GM04503 (cell line): ENCODE results near the gene NSFL1C.

Experiments
- DNase-seq: peaks from one replicate; pipeline ENCODE4 v3.0.0-alpha.2; 2012; ENCODE audit warnings: low read depth

The NSFL1C gene

DNA sequence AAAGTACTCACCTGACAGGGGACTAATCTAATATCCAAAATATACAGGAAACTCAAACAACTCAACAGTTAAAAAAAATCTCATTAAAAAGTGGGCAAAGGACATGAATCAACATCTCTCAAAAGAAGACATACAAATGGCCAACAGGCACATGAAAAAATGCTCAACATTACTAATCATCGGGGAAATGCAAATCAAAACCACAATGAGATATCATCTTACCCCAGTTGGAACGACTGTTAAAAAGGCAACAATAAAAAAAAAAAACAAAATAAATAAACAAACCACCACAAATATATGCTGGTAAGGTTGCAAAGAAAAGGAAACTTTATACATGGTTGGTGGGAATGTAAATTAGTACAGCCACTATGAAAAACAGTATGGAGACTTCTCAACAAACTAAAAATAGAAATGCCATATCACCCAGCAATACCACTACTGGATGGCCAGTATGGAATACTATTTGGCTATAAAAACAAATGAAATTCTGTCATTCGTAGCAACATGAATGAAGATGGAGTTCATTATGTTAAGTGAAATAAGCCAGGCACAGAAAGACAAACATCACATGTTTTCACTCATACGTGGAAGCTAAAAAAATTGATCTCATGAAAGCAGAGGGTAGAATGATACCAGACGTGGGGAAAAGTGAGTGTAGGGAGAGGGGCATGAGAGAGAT lies 17.9 kb upstream of the NSFL1C start:
- DNase-seq: no peak

DNA sequence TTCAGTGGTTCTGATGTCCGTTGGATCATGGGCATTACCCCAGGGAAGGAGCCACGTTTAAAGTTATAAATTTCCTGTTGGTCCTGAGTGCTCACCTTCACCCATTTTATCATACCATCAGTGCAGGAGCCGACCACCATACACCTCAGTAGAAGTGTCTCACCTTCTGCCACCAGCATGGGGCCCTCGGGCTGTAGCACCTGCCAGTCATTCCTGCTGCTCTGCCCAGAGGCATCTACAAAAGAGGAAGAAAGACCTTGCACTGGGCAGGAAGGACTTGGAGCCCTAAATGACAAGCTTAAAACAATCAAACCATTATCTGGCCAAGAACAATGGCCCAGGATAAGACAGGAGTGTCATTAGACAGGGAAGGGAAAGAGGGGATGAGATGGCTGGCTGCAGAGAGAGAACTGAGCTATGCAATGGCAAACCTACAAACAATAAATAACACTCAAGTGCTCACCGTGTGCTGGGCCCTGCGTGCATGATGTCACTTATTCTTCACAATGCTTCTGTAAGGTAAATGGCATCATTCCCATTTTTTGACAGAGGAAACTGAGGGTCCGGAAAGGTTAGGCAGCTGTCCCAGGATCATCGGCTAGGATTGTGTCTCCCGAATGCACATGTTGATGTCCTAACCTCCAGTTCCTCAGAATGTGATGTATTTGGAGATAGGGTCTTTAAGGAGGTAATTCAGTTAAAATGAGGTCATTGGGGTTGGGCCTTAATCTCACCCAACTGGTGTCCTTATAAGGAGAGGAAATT lies 13.4 kb upstream of the NSFL1C start:
- no peak for DNase-seq

- DNase-seq: no peak
These were observed 11.9 kb upstream of the NSFL1C start for GRCh38 chr20:1478566-1478965.

DNA sequence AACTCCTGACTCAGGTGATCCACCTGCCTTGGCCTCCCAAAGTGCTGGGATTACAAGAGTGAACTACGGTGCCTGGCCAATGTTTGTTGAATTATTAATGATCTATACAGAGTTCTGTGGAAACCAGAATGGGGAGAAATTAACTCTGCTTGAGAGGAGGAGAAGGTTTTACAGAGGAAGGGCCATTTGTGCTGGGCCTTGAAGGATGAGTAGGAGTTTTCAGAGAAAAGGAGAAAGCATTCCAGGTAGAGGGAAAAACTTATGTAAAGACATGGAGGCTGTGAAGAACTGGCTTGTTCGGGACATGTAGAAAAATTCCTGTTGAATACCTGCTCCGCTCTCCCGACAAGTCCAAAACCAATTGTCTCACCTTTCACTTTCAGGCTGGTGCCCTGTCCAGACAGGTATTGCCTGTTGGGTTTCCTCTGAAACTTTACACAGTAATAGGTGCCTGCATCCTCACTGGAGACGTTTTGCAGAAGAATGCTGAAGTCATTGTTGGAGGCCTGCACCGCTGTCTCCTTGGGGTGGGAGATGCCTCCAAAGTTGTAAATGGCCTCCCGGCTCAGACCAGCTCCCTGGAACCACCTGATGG lies 11.3 kb upstream of the NSFL1C start:
- no peak for DNase-seq

- DNase-seq: no peak
These were observed 8.4 kb upstream of the NSFL1C start for GRCh38 chr20:1474817-1475603.

DNA sequence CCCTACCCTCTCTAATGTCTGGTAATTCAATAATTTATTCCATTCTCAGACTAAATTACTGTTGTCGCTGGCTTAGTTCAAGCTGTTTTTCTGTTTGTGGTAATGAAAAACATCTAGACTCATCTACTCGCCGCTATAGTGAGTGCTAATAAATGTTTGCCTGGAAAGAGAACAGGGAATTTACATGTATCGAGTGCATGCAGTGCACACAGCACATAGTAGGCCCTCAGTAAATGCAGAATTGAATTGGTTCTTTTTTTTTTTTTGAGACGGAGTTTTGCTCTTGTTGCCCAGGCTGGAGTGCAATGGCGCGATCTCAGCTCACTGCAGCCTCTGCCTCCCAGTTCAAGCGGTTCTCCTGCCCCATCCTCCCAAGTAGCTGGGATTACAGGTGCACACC lies 7.7 kb upstream of the NSFL1C start:
- no peak for DNase-seq

GRCh38 chr20:1473246-1474220 lies 6.9 kb upstream of the NSFL1C start:
- DNase-seq: no peak

- no peak for DNase-seq
These were observed 6.1 kb upstream of the NSFL1C start for GRCh38 chr20:1472556-1473245.

- DNase-seq: no peak
These were observed 4.6 kb upstream of the NSFL1C start for GRCh38 chr20:1471242-1471641.

DNA sequence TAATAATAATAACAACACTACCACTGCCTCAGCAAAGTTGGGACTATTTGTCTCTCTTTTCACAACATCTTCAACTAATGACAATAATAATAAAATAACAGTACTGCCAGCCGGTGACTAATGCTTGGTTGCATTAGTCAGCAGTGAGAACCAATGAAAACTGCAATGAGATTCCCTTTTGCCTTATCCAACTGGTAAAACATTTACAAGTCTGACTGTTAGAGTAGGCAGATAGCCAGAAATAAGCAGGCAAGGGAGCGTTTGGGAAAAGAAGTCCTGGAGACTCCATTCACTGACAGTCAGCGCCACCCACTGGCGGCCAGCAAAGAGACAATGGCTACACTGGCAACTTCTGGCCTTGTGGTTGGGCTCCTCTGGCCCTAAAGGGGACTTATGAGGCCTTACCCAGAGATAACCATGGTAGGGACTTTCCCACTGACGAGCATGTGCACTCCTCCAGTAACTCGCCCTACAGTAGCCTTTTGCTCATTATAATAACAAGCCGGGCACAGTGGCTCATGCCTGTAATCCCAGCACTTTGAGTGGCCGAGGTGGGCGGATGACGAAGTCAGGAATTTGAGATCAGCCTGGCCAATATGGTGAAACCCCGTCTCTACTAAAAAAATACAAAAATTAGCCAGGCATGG lies 3.4 kb upstream of the NSFL1C start:
- DNase-seq: peak; percentile 99

- DNase-seq: no peak
These were observed 2.8 kb upstream of the NSFL1C start for GRCh38 chr20:1469306-1469905.

DNA sequence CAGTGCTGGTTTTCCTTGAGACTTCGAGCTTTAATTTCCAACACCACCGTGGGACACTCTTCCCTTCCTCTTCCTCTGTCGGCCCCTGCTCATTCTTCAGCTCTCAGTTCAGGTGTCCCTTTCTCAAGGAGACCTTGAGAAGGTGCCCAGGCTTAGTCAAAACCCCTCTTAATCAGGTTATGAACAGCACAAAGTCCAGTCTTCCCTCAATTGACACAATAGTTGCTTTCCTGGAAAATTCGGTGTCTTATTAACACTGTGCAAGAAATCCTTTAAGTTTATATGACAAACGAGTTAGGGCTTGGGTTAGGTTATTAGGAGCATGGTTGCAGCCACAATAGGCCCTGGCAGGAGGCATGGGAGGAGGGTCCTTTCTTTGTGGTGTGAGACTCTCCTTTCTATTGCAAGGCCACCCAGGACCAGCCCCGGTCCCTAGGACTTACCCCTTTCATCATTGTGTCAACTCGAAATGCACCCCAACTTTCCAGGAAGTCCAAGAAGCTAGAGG lies 1.5 kb upstream of the NSFL1C start:
- no peak for DNase-seq

DNA sequence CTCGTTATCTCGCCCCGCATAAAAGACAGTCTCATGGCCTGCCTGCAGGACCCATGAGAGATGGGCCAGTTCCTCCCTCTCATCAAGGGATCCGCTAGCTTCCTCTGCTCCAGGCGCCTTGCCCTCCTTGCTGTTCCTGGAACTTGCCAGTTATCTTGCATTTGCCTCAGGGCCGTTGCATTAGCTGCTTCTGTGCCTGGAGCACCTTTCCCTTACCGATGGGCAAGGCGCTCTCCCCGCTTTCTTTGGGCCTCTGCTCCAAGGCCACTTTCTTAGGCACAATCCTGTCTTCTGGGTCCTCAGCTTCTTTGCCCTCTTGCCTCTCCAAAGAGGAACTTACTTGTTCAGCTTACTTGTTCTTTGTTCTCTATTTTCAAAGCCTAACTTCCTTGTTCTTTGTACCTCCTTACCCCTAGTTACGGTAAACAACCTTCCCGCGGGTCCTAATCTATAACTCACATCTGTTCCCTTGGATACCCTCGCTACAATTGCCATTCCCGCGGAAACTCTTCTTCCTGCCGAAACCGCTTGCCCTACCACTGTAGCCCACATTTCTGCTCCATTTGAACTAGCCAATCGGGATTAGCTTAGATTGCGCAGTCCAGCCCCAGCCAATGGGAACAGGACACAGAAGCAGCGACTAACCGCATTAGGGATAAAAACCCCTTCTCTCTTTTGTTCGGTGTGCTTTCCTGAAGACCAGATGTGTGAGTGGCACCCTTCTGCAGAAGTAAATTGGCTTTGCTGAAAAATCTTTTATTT lies 887 bp upstream of the NSFL1C start:
- DNase-seq: no peak

DNA sequence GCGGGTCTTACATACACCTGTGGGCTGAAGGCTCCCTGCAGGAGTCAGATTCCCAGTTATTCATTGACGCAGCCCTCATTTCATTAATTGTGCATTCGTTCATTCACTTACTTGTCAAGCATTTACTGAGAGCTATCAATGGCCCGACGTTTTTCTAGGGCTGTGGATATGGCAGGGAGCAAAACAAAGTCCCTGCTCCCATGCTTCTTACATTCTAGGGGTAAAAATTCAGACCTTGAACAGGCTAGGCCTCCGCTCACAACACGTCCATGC lies 369 bp upstream of the NSFL1C start:
- DNase-seq: no peak

GRCh38 chr20:1465470-1466210 lies 1.0 kb downstream of the NSFL1C start:
- DNase-seq: no peak

DNA sequence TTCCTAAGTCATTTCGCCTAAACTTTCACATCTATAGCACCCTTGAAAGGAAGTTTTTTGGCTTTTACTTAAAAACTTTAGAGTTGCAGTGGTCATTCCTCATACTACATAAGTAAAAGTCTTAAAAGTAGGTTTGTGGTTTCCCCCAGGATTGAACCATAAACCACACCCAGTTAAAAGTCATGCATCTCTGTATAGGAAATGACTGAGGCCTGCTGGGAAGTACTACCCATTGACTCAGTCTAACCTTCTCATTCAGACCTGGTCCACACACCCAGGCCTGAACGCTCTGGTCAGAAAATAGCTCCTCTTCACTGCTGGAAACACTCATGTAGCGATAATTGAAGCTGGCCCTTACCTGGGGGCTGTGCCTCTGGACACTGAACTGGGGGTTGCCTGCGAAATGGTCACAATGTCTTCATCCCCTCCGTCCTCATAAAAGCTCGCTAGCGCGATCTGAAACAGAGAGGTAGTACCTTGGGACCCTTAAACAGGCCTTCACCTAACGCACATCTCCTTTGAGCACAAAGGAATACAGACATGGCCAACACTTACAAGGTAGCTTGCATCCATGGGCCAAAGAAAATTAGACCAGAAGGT lies 2.6 kb downstream of the NSFL1C start:
- no peak for DNase-seq

DNA sequence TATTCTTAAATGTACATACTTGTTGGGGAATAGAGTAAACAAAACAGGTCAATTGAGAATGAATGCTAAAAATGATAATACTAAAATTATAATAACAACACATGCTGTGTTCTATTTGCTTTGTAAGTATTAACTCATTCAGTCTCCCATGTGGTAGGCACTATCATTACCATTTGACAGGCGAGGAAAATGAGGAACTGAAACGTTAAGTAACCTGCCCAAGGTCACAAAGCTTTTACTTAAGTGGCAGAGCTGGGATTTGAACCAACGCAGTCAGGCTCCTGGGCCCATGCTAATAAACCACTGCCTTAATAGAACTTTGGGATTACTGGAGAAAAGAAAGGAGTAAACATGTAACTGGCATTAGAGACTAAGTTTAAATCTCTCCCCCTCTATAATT lies 3.8 kb downstream of the NSFL1C start:
- no peak for DNase-seq

DNA sequence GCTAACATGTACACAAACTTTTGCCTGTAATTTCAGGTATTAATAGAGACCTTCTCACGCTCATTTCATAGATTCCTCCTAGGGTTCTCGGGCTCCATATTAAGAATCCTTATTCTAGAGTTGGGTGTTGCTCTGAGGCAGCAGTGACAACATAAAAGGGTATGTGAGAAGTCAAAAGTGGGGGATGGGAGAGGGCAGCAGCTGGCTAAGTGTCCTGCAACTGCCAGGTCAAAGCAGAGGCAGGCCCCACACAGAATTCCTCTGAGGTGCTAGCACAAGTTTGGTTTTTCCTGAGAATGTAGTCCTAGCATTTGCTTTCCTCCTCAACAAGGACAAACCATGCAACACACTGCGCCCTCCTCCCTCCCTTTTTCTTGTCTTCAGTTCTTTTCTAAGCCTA lies 4.6 kb downstream of the NSFL1C start:
- DNase-seq: no peak
